HG03558 (cell line): ENCODE results near the gene CDC42SE2.
"Not testable (repeated sequence)": the region's sequence is repeated elsewhere in the genome, so short reads cannot be mapped to it uniquely, and the experiment has no call there.

Experiments
- ATAC-seq: cut with Tn5 transposase; IDR thresholded peaks from one replicate; pipeline ENCODE4 v1.9.1; 2021; ENCODE audit warnings: moderate number of reproducible peaks; ENCODE audit not compliant: unreplicated experiment; ENCODE audit errors: extremely low read depth

CDC42SE2 gene

DNA sequence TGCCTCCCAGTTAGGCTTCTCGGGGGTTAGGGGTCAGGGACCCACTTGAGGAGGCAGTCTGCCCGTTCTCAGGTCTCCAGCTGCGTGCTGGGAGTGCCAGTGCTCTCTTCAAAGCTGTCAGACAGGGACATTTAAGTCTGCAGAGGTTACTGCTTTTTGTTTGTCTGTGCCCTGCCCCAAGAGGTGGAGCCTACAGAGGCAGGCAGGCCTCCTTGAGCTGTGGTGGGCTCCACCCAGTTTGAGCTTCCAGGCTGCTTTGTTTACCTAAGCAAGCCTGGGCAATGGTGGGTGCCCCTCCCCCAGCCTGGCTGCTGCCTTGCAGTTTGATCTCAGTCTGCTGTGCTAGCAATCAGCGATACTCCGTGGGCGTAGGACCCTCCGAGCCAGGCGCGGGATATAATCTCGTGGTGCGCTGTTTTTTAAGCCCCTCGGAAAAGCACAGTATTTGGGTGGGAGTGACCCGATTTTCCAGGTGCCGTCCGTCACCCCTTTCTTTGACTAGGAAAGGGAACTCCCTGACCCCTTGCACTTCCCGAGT, 48.5 kb downstream of the CDC42SE2 start:
- ATAC-seq, result not testable (repeated sequence)

DNA sequence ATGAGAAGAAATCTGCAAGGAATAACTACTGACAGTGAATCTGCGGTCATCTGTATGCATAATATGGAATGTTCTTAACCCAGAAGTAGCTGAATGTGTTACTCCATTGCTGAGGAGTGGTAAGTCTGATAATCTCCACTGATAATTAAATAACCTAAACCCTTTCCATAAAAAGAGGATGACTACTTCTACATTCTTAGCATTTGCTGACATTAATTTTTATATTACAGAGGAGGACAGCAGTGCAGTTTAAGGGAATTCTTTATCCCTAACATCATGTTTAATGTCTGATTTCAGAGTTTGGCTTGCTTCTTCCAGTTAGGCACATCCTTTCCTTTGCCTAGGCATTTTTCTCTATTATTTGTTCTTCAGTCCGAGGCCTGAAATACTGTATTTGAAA, 52.2 kb downstream of the CDC42SE2 start:
- no peak for ATAC-seq

- ATAC-seq, result no peak
Observed at GRCh38 chr5:131316822-131317221, 53.0 kb downstream of the CDC42SE2 start.

DNA sequence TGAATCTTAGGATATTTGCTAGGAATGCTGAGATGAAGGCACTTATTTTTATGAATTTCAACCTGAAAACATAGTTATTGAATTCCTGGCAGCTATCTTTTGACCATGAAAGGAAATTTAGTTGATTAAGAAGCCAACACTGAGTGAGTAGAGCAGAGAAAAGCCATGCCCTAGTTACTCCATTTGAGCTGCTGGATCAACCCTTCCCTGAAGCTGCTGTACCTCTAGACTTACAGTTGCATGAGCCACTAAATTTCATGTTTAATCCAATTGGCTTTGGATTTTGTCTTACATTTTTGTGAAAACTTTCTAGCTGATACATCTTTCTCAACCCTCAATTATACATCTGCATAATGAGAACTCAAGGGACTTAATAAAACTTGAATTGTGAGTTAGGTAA, 54.6 kb downstream of the CDC42SE2 start:
- ATAC-seq, result no peak

DNA sequence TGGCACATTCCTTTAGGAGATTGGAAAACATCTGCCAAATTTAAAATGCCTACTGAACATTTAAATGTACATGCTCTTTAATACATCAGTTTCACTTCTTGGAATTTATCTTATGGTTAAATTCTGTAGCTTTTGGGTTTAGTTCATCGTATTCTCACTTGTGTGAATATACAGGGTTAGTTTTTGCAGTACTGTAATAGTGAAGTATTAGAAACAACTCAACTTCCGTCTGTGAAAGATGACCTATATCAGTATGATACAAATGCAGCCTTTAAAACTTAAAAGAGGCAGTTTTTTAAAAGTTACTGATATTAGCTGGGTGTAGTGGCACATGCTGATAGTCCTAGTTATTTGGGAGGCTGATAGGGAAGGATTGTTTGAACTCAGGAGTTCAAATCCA, 57.2 kb downstream of the CDC42SE2 start:
- no peak for ATAC-seq

DNA sequence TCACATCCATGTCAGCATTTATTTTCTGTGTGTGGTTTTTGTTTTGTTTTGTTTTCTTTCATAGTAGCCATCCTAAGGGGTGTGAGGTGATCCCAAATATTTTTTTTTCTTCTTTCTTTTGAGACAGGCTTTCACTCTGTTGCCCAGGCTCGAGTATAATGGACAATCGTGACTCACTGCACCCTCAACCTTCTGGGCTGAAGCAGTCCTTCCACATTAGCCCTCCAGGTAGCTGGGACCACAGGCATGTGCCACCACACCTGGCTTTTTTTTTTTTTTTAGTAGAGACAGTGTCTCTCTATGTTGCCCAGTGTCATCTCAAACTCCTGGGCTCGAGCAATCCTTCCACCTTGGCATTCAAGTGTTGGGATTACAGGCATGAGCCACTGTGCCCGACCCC, 59.1 kb downstream of the CDC42SE2 start:
- ATAC-seq, result no peak

- no peak for ATAC-seq
Observed at GRCh38 chr5:131323378-131323777, 59.5 kb downstream of the CDC42SE2 start.

DNA sequence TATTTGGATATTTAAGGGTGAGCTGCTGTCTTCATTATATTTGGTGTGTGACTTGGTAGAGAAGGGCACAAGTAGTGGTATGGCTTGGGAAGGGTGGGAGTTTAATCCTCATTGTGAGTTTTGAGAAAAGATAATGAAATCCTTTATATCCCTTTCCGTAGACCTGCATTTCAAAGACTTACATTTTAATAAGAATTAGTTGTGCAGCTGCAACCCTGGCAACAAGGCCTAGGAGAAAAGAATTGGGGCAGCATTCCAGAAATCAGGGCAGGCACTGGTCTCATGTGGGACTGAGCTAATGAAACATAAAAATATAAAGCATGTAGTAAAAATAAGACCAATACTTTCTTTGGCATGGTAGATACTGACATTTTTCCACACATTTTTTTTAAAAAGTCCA, 60.5 kb downstream of the CDC42SE2 start:
- no peak for ATAC-seq

DNA sequence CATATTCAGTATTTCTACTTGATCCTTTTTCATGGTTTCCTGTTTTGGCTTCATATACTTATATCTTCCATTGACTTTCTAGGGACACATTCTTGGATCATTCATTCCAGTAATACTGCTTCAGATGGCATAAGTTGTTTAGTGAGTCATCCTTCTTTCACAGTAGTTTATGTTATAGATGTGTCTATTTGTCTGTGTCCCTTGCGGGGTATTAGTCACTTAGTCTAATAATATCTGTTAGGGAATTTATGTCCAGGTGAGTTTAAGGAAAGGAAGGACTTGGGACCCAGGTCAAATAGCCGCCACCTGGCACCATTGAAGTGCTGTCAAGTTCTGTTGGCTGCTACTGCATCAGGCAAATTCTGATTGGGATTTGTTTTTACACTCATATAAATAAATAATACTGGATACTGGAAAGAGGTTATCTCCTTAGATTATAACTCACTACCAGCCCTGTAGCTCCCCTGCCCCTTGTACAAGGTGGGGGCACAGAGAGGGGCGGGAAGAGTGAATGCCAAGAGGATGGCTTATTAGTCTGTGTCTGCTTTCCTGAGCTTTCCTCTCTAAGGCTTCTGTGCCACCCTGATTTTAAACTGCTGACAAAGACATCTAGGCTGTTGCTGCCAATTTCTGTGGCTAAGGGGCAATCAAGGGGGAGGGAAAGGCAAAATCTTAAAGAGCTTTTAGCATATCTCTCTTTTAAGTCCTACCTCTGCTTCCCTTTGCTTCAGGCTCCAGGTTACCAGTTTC, 64.9 kb downstream of the CDC42SE2 start:
- no peak for ATAC-seq

DNA sequence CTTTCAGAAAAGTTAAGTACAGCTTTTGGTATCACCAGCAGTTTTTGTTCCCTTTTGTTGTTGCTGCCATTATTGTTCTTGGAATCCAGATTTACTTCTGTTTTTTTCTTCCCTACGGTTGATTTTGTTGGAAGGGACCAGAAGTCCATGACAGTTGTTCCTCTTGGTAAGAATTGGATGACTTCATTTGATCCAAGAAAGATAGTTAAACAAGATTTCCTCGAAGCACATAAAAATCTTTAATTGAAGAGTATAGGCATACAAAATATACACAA, 65.4 kb downstream of the CDC42SE2 start:
- ATAC-seq, result no peak

- no peak for ATAC-seq
Observed at GRCh38 chr5:131330031-131330430, 66.2 kb downstream of the CDC42SE2 start.

DNA sequence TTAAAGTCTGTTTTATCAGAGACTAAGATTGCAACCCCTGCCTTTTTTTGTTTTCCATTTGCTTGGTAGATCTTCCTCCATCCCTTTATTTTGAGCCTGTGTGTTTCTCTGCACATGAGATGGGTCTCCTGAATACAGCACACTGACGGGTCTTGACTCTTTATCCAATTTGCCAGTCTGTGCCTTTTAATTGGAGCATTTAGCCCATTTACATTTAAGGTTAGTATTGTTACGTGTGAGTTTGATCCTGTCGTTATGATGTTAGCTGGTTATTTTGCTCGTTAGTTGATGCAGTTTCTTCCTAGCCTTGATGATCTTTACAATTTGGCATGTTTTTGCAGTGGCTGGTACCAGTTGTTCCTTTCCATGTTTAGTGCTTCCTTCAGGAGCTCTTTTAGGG, 71.9 kb downstream of the CDC42SE2 start:
- ATAC-seq, result not testable (repeated sequence)

GRCh38 chr5:131336801-131337200, 72.9 kb downstream of the CDC42SE2 start:
- ATAC-seq, result not testable (repeated sequence)

GRCh38 chr5:131337240-131338050, 73.6 kb downstream of the CDC42SE2 start:
- ATAC-seq, result not testable (repeated sequence)

GRCh38 chr5:131338051-131338453, 74.2 kb downstream of the CDC42SE2 start:
- ATAC-seq, result no peak

DNA sequence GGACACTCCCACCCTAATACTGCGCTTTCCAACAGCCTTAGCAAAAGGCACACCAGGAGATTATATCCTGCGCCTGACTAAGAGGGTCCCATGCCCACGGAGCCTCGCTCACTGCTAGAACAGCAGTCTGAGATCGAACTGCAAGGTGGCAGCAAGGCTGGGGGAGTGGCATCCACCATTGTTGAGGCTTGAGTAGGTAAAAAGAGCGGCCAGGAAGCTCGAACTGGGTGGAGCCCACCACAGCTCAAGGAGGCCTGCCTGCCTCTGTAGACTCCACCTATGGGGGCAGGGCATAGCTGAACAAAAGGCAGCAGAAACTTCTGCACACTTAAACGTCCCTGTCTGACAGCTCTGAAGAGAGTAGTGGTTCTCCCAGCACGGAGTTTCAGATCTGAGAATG, 80.4 kb downstream of the CDC42SE2 start:
- ATAC-seq, result not testable (repeated sequence)

GRCh38 chr5:131346204-131346603, 82.4 kb downstream of the CDC42SE2 start:
- ATAC-seq, result not testable (repeated sequence)

GRCh38 chr5:131353991-131354390, 90.1 kb downstream of the CDC42SE2 start:
- ATAC-seq, result no peak

DNA sequence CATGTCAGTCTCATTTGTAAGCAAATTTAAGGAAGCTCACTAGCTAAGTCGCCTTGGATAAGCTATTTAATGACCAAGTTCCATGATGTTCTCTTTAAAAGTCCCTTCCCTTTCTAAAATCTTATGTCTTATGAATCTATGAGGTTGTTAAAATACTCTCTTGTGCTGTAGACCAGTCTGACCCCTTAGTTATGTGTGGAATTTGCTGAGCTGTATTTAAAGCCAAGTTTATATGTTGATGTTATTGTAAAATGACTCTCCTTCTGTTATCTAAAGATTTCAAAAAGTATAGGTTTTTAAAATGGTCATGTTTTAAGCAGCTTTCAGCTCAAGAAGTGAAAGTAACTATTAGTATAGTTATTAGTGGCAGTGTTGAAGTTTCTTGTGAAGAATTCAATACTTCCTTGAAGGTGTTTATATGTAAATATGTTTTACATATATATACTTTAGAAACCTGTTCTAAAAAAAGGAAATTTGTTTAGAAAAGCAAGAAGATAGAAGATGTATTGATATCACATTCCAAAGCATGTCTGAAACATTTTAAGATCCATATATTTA, 92.2 kb downstream of the CDC42SE2 start:
- no peak for ATAC-seq

- no peak for ATAC-seq
Observed at GRCh38 chr5:131356619-131357018, 92.8 kb downstream of the CDC42SE2 start.
